ENCODE data around the gene FLVCR2. TPM values are rescaled to one million over a fixed set of nuclear protein-coding genes. Genes with fewer than 3 reads are reported as not detected.

FLVCR2 gene
- total and polyA plus RNA-seq, 2 experiments from 2014 or later, result 1.4 to 3.1 TPM

- TF ChIP-seq CREB1 (CRISPR knock-in tag; IDR thresholded peaks at IDR 0.05; ENCODE audit: low read depth) (no peak), JUNB (IDR thresholded peaks at IDR 0.05; ENCODE audit: unreplicated experiment) (no peak), EZH2phosphoT487 (IDR thresholded peaks at IDR 0.05; ENCODE audit: unreplicated experiment) (no peak)
These were observed 94.3 kb downstream of the FLVCR2 start (continued) for GRCh38 chr14:75672605-75673192.

- H3K27ac ChIP-seq (ENCODE audit: low read depth), result no peak overlapping the region
- H3K9me2 ChIP-seq (ENCODE audit: insufficient read depth), result no peaks in the 10 kb centered on the region
- Mint-ChIP-seq H3K9me3 (no peaks in the 10 kb centered on the region), H3K27ac (no peak overlapping the region), H3K27me3 (ENCODE audit: insufficient read depth, low read depth, poor library complexity) (peaks cover 2% of the 10 kb centered on the region), H3K36me3 (ENCODE audit: low read depth) (peaks cover 27% of the 10 kb centered on the region), H3K4me1 (no peaks in the 10 kb centered on the region), H3K4me3 (no peak overlapping the region)
- DNase-seq (ENCODE audit: low spot score) (no peak), ATAC-seq (no peak)
- H3F3A ChIP-seq (replicated peaks; ENCODE audit: low read depth), result no peaks in the 10 kb centered on the region
- no peaks in the 10 kb centered on the region for H3K27me3 ChIP-seq (ENCODE audit: insufficient read depth)
- peaks cover 13% of the 10 kb centered on the region; the same call in 1 of the 2 replicates for H4K20me1 ChIP-seq (replicated peaks; ENCODE audit: insufficient read depth)
- peaks cover 24% of the 10 kb centered on the region for H3K36me3 ChIP-seq (ENCODE audit: insufficient read depth)
- H3K4me2 ChIP-seq, result no peak overlapping the region
- H3K4me1 ChIP-seq (ENCODE audit: insufficient read depth), result no peaks in the 10 kb centered on the region
- H3K79me2 ChIP-seq (replicated peaks; ENCODE audit: insufficient read depth), result peaks cover 49% of the 10 kb centered on the region
- no peak overlapping the region for H2AFZ ChIP-seq
- no peak overlapping the region for H3K4me3 ChIP-seq
- TF ChIP-seq EZH2phosphoT487 (IDR thresholded peaks at IDR 0.05; ENCODE audit: unreplicated experiment) (no peak), ZNF462 (CRISPR knock-in tag; IDR thresholded peaks at IDR 0.05) (no peak), ZNF114 (CRISPR knock-in tag; IDR thresholded peaks at IDR 0.05) (no peak), EZH2 (IDR thresholded peaks at IDR 0.05; ENCODE audit: low read depth, unreplicated experiment) (no peak), ZNF331 (CRISPR knock-in tag; IDR thresholded peaks at IDR 0.05; ENCODE audit: low read depth) (no peak), STAT1 (IDR thresholded peaks at IDR 0.05; ENCODE audit: unreplicated experiment) (no peak), POLR2AphosphoS5 (IDR thresholded peaks at IDR 0.05; ENCODE audit: low read depth) (no peak), NANOG (IDR thresholded peaks at IDR 0.05; ENCODE audit: borderline replicate concordance) (no peak), CREB1 (CRISPR knock-in tag; IDR thresholded peaks at IDR 0.05; ENCODE audit: low read depth) (no peak), CTCF (conservative IDR thresholded peaks at IDR 0.05; ENCODE audit: low read depth in 2 of 2) (no peak), REST (IDR thresholded peaks at IDR 0.05; ENCODE audit: unreplicated experiment) (no peak)
These were observed 95.1 kb downstream of the FLVCR2 start for GRCh38 chr14:75673345-75674035.
